Skeletal muscle tissue (tissue), 4 donors: ENCODE data around the gene NOD2. TPM values are rescaled to one million over a fixed set of nuclear protein-coding genes. Genes with fewer than 3 reads are reported as not detected.

Experiments
- H3K27ac ChIP-seq: one replicate; pipeline ENCODE4 v1.7.0; 2013; ENCODE audit warnings: mild to moderate bottlenecking, low read depth, low read length, inconsistent platforms
- H3K27me3 ChIP-seq, 3 donors: one replicate each; pipeline ENCODE4 v1.7.0; 2013; ENCODE audit warnings: low read length in 3 of 3; ENCODE audit not compliant: control insufficient read depth in 3 of 3, insufficient read depth in 3 of 3
- H3K36me3 ChIP-seq, 3 donors: one replicate each; pipeline ENCODE4 v1.7.0; 2013; ENCODE audit warnings: low read length in 3 of 3; ENCODE audit not compliant: control insufficient read depth in 3 of 3, insufficient read depth in 3 of 3
- H3K4me1 ChIP-seq, 3 donors: one replicate each; pipeline ENCODE4 v1.7.0; 2013; ENCODE audit warnings: low read length in 3 of 3, mild to moderate bottlenecking in 3 of 3; ENCODE audit not compliant: control insufficient read depth in 3 of 3, insufficient read depth in 3 of 3
- H3K4me3 ChIP-seq, 3 donors: one replicate each; pipeline ENCODE4 v1.7.0; 2013; ENCODE audit warnings: low read length in 3 of 3
- H3K9ac ChIP-seq, 3 donors: one replicate each; pipeline ENCODE4 v1.7.0; 2013; ENCODE audit warnings: low read length in 3 of 3, mild to moderate bottlenecking in 3 of 3, moderate library complexity in 2 of 3, low read depth in 1 of 3
- H3K9me3 ChIP-seq, 3 donors: one replicate each; pipeline ENCODE4 v1.7.0; 2013; ENCODE audit warnings: low read length in 3 of 3; ENCODE audit not compliant: control insufficient read depth in 3 of 3
- total RNA-seq: library from RNA; depleted of rRNA; stranded (reverse); fragments of >200 nt; gene quantifications from one replicate; pipeline ENCODE4 v1.2.3, GENCODE V29; 2014
- donor health status: Osteomylitis.

The NOD2 gene
- total RNA-seq, 1 donor from 2014 or later = 0.52 TPM

GRCh38 chr16:50752471-50753235 is 59.2 kb downstream of the NOD2 start:
- no peak overlapping the region for H3K4me3 ChIP-seq
- H3K9me3 ChIP-seq = no peaks in the 10 kb centered on the region
- no peaks in the 10 kb centered on the region for H3K27me3 ChIP-seq
- peaks cover 0 to 6% (median 2%) of the 10 kb centered on the region in 3 donors for H3K4me1 ChIP-seq
- peaks cover 7 to 29% (median 18%) of the 10 kb centered on the region in 3 donors for H3K36me3 ChIP-seq
- no peak overlapping the region for H3K27ac ChIP-seq
- no peak overlapping the region for H3K9ac ChIP-seq

GRCh38 chr16:50756473-50756872 is 63.1 kb downstream of the NOD2 start:
- no peak overlapping the region for H3K4me3 ChIP-seq
- H3K27ac ChIP-seq = no peak overlapping the region
- H3K9ac ChIP-seq = no peak overlapping the region
- H3K9me3 ChIP-seq = no peaks in the 10 kb centered on the region
- H3K27me3 ChIP-seq = no peaks in the 10 kb centered on the region
- peaks cover 6 to 21% (median 18%) of the 10 kb centered on the region in 3 donors for H3K36me3 ChIP-seq
- H3K4me1 ChIP-seq = peaks cover 0 to 2% (median 0%) of the 10 kb centered on the region in 3 donors

GRCh38 chr16:50761267-50761666 is 67.9 kb downstream of the NOD2 start:
- no peak overlapping the region for H3K9ac ChIP-seq
- peaks cover 0 to 9% (median 6%) of the 10 kb centered on the region in 3 donors for H3K36me3 ChIP-seq
- no peak overlapping the region for H3K4me3 ChIP-seq
- peaks cover 0 to 4% (median 0%) of the 10 kb centered on the region in 3 donors for H3K9me3 ChIP-seq
- H3K27ac ChIP-seq = no peak overlapping the region
- no peaks in the 10 kb centered on the region for H3K27me3 ChIP-seq
- H3K4me1 ChIP-seq = peaks cover 0 to 5% (median 2%) of the 10 kb centered on the region in 3 donors

DNA sequence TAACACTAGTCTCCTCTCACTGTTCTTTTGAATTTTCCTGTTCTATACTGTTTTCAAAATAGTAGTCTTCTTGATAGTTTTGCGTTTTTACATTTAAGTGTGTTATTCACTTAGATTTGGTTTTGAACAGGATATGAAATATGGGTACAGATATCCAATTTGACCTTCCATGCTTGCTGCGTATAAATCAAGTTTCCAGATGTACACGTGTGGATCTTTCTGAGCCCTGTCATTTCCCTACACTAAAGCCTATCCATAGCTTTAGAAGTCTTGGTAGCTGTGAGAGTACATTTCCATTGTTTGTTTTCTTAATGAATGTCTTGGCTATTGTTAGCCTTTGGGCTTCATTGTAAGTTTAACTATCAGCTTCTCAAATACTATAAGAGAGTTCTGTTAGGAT is 68.8 kb downstream of the NOD2 start:
- H3K27ac ChIP-seq = no peak overlapping the region
- peaks cover 0 to 4% (median 0%) of the 10 kb centered on the region in 3 donors for H3K9me3 ChIP-seq
- peaks cover 0 to 9% (median 7%) of the 10 kb centered on the region in 3 donors for H3K36me3 ChIP-seq
- no peak overlapping the region for H3K9ac ChIP-seq
- H3K27me3 ChIP-seq = no peaks in the 10 kb centered on the region
- H3K4me3 ChIP-seq = no peak overlapping the region
- peaks cover 0 to 5% (median 2%) of the 10 kb centered on the region in 3 donors for H3K4me1 ChIP-seq

- Histone ChIP-seq H3K27me3 (no peaks in the 10 kb centered on the region), H3K4me1 (peaks cover 0 to 5% (median 2%) of the 10 kb centered on the region in 3 donors), H3K36me3 (peaks cover 0 to 9% (median 7%) of the 10 kb centered on the region in 3 donors), H3K4me3 (no peak overlapping the region), H3K27ac (no peak overlapping the region), H3K9ac (no peak overlapping the region), H3K9me3 (peaks cover 0 to 4% (median 0%) of the 10 kb centered on the region in 3 donors)
Measured at GRCh38 chr16:50763211-50763610, 69.8 kb downstream of the NOD2 start.

GRCh38 chr16:50765260-50765659 is 71.9 kb downstream of the NOD2 start:
- Histone ChIP-seq H3K36me3 (peaks cover 0 to 9% (median 7%) of the 10 kb centered on the region in 3 donors), H3K9me3 (peaks cover 0 to 4% (median 0%) of the 10 kb centered on the region in 3 donors), H3K27me3 (no peaks in the 10 kb centered on the region), H3K27ac (no peak overlapping the region), H3K4me3 (no peak overlapping the region), H3K9ac (no peak overlapping the region), H3K4me1 (peaks cover 0 to 5% (median 2%) of the 10 kb centered on the region in 3 donors)

- no peak overlapping the region for H3K9ac ChIP-seq
- no peak overlapping the region for H3K27ac ChIP-seq
- no peak overlapping the region for H3K4me3 ChIP-seq
- peaks cover 0 to 9% (median 7%) of the 10 kb centered on the region in 3 donors for H3K36me3 ChIP-seq
- H3K4me1 ChIP-seq = peaks cover 0 to 5% (median 2%) of the 10 kb centered on the region in 3 donors
- H3K27me3 ChIP-seq = no peaks in the 10 kb centered on the region
- peaks cover 0 to 4% (median 0%) of the 10 kb centered on the region in 3 donors for H3K9me3 ChIP-seq
Measured at GRCh38 chr16:50765861-50766260, 72.5 kb downstream of the NOD2 start.

DNA sequence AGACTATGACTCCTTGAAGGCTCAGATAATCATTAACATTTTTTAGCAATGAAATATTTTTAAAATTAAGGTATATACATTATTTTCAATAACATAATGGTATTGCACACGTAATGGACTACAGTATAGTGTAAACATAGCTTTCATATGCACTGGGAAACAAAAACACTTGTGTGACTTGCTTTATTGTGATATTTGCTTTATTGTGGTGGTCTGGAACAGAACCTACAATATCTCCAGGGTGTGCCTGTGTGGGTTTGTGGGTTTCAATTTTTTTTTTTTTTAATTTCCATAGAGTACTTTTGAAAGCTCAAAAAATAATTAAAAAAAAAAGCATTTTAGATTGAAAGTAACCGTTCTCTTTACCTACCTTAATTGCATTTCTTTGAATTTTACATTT is 73.8 kb downstream of the NOD2 start:
- Histone ChIP-seq H3K36me3 (peaks cover 0 to 9% (median 7%) of the 10 kb centered on the region in 3 donors), H3K27me3 (no peaks in the 10 kb centered on the region), H3K4me1 (peaks cover 0 to 5% (median 2%) of the 10 kb centered on the region in 3 donors)

GRCh38 chr16:50771366-50771765 is 78.0 kb downstream of the NOD2 start:
- Histone ChIP-seq H3K9me3 (no peaks in the 10 kb centered on the region), H3K27me3 (no peaks in the 10 kb centered on the region), H3K27ac (no peak overlapping the region), H3K9ac (no peak overlapping the region), H3K4me3 (no peak overlapping the region), H3K36me3 (peaks cover 0 to 2% (median 0%) of the 10 kb centered on the region in 3 donors), H3K4me1 (peaks cover 0 to 3% (median 2%) of the 10 kb centered on the region in 3 donors)

More for the DNA sequence above, 73.8 kb downstream of the NOD2 start:
- Histone ChIP-seq H3K27ac (no peak overlapping the region), H3K4me3 (no peak overlapping the region), H3K9me3 (peaks cover 0 to 4% (median 0%) of the 10 kb centered on the region in 3 donors), H3K9ac (no peak overlapping the region)

DNA sequence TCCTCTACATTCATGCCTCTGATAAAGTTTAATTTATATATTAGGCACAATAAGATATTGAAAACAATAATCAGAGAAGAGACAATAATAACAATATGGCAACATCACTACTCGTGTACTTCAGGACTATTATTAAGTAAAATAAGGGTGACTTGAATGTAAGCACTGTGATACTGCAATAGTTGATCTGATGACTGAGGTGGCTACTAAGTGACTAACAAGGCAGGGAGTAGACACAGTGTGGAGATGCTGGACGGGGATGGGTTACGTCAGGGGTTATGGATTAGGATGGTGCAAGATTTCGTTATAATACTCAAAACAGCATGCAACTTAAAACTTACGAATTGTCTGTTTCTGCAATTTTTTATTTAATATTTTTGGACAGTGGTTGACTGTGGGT is 81.0 kb downstream of the NOD2 start:
- peaks cover 2 to 3% (median 3%) of the 10 kb centered on the region in 3 donors for H3K4me1 ChIP-seq
- no peak overlapping the region for H3K4me3 ChIP-seq
- no peak overlapping the region for H3K9ac ChIP-seq
- H3K9me3 ChIP-seq = no peaks in the 10 kb centered on the region
- no peak overlapping the region for H3K27ac ChIP-seq
- H3K36me3 ChIP-seq = no peaks in the 10 kb centered on the region
- no peaks in the 10 kb centered on the region for H3K27me3 ChIP-seq
